Panc1 (cell line): ENCODE data around the gene GFRA1. TPM values are rescaled to one million over a fixed set of nuclear protein-coding genes. Genes with fewer than 3 reads are reported as not detected.

ENCODE experiments used
- ATAC-seq: fragments of 200-7000 bp; cut with Tn5 transposase; 2 replicates; pipeline ENCODE4 v1.9.1; 2020; ENCODE audit warnings: mild to moderate bottlenecking, moderate library complexity
- BruUV-seq: library from RNA; stranded (reverse); fragments of 400-500 nt; replicated peaks from 2 replicates; lab custom pipeline; 2021; lab: Mats Ljungman, UMichigan
- CTCF ChIA-PET: fragments of 300-600 bp; sonication (Branson Sonifier 250); formaldehyde crosslinking; loops from one replicate; lab custom pipeline; 2022; ENCODE audit warnings: antibody characterized with exemption; lab: Charles Lee
- POLR2A ChIA-PET: fragments of 300-600 bp; sonication (Branson Sonifier 250); formaldehyde crosslinking; loops from one replicate; lab custom pipeline; 2022; ENCODE audit warnings: antibody characterized with exemption; lab: Charles Lee
- DNase-seq: peaks from one replicate; pipeline ENCODE4 v3.0.0-alpha.2; 2010; ENCODE audit warnings: low read depth, low spot score
- H3K27ac ChIP-seq: 2 replicates; pipeline ENCODE4 v1.5.1; 2011; ENCODE audit warnings: mild to moderate bottlenecking, low read length, inconsistent platforms
- H3K27me3 ChIP-seq: fragments of 200-500 bp; sonication (Bioruptor generic); 2 replicates; pipeline ENCODE4 v1.6.0; 2014; ENCODE audit warnings: low read length, inconsistent platforms; ENCODE audit not compliant: control insufficient read depth, insufficient read depth
- H3K36me3 ChIP-seq: fragments of 200-500 bp; sonication (Bioruptor generic); 2 replicates; pipeline ENCODE4 v1.5.1; 2014; ENCODE audit warnings: inconsistent platforms, mild to moderate bottlenecking, low read length, moderate library complexity; ENCODE audit not compliant: control insufficient read depth, insufficient read depth
- H3K4me1 ChIP-seq: 2 replicates; pipeline ENCODE4 v1.5.1; 2011; ENCODE audit warnings: inconsistent platforms, mild to moderate bottlenecking, low read length, moderate library complexity; ENCODE audit not compliant: control insufficient read depth, insufficient read depth
- H3K4me3 ChIP-seq, 2 experiments: 2 replicates each; pipeline ENCODE4 v1.5.1; 2011 to 2012; ENCODE audit warnings: low read depth in 2 of 2, low read length in 2 of 2, mild to moderate bottlenecking in 2 of 2, inconsistent platforms in 1 of 2, moderate library complexity in 1 of 2
- H3K9me3 ChIP-seq: fragments of 200-500 bp; sonication (Bioruptor generic); 2 replicates; pipeline ENCODE4 v1.5.1; 2014; ENCODE audit warnings: low read depth, mild to moderate bottlenecking, inconsistent platforms, low read length, moderate library complexity; ENCODE audit not compliant: control insufficient read depth, insufficient read depth
- POLR2AphosphoS5 ChIP-seq: IDR thresholded peaks from 2 replicates; pipeline ENCODE4 v1.6.1; 2012; ENCODE audit warnings: mild to moderate bottlenecking, low read depth, low read length, moderate library complexity
- SIN3A ChIP-seq: IDR thresholded peaks from 2 replicates; pipeline ENCODE4 v1.6.1; 2012; ENCODE audit warnings: low read depth, mild to moderate bottlenecking, low read length, moderate library complexity, borderline replicate concordance; ENCODE audit not compliant: insufficient read depth
- TCF7L2 ChIP-seq: IDR thresholded peaks from 2 replicates; pipeline ENCODE4 v1.6.1; 2011; ENCODE audit warnings: mild to moderate bottlenecking, low read depth, low read length, inconsistent platforms
- in situ Hi-C: cut with HindIII; loops from 2 replicates; pipeline ENCODE4 v1.10.0; 2016; ENCODE audit warnings: low sequenced_read_pairs, low pct_unique_long_range_greater_than_20kb
- intact Hi-C: fragments of 100-400 bp; cut with micrococcal nuclease; formaldehyde crosslinking; loops from one replicate; pipeline ENCODE4 v1.10.0; 2022; ENCODE audit not compliant: unreplicated experiment
- total RNA-seq: library from RNA; stranded (reverse); gene quantifications from one replicate; pipeline ENCODE4 v1.2.1, GENCODE V29; 2021; ENCODE audit not compliant: unreplicated experiment
- TF ChIP-seq, protein P1 (sequence below): fragments of 450-650 bp; IDR thresholded peaks from 2 replicates; pipeline ENCODE4 v1.5.1; 2017; ENCODE audit warnings: mild to moderate bottlenecking
- TF ChIP-seq, protein P2 (sequence below), 2 experiments: IDR thresholded peaks; 2 replicates each; pipeline ENCODE4 v1.6.1; 2011 to 2012; ENCODE audit warnings: low read depth in 2 of 2, control low read depth in 1 of 2, low read length in 1 of 2, mild to moderate bottlenecking in 1 of 2, moderate library complexity in 1 of 2; ENCODE audit not compliant: insufficient read depth in 1 of 2

The GFRA1 gene
- total RNA-seq, 1 experiment from 2014 or later: 0.10 TPM

DNA sequence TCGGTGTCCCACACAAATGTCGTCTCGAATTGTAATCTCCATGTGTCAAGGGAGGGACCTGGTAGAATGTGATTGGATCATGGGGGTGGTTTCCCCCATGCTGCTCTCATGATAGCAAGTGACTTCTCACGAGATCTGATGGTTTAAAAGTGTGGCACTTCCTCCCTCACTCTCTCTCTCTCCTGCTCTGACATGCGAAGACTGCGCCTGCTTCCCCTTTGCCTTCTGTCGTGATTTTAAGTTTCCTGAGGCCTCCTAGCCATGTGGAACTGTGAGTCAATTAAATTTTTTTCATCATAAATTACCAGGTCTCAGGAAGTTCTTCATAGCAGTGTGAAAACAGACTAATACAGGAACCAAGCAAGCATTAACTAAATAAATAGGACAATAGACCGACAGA, 229.1 kb downstream of the GFRA1 start:
- BruUV-seq: no TSS peak
- ChIA-PET POLR2A (no interaction called here), CTCF (no interaction called here)
- no peaks in the 10 kb centered on the region for H3K27me3 ChIP-seq
- intact Hi-C loops: no loop called here
- ATAC-seq: no peak
- no peak overlapping the region for H3K27ac ChIP-seq
- H3K9me3 ChIP-seq: no peaks in the 10 kb centered on the region
- no peaks in the 10 kb centered on the region for H3K4me1 ChIP-seq
- no peak for DNase-seq
- H3K36me3 ChIP-seq: no peaks in the 10 kb centered on the region
- TF ChIP-seq, protein P1, sequence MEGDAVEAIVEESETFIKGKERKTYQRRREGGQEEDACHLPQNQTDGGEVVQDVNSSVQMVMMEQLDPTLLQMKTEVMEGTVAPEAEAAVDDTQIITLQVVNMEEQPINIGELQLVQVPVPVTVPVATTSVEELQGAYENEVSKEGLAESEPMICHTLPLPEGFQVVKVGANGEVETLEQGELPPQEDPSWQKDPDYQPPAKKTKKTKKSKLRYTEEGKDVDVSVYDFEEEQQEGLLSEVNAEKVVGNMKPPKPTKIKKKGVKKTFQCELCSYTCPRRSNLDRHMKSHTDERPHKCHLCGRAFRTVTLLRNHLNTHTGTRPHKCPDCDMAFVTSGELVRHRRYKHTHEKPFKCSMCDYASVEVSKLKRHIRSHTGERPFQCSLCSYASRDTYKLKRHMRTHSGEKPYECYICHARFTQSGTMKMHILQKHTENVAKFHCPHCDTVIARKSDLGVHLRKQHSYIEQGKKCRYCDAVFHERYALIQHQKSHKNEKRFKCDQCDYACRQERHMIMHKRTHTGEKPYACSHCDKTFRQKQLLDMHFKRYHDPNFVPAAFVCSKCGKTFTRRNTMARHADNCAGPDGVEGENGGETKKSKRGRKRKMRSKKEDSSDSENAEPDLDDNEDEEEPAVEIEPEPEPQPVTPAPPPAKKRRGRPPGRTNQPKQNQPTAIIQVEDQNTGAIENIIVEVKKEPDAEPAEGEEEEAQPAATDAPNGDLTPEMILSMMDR: no peak
- TF ChIP-seq POLR2AphosphoS5 (no peak), TCF7L2 (no peak), SIN3A (no peak)
- TF ChIP-seq, protein P2, sequence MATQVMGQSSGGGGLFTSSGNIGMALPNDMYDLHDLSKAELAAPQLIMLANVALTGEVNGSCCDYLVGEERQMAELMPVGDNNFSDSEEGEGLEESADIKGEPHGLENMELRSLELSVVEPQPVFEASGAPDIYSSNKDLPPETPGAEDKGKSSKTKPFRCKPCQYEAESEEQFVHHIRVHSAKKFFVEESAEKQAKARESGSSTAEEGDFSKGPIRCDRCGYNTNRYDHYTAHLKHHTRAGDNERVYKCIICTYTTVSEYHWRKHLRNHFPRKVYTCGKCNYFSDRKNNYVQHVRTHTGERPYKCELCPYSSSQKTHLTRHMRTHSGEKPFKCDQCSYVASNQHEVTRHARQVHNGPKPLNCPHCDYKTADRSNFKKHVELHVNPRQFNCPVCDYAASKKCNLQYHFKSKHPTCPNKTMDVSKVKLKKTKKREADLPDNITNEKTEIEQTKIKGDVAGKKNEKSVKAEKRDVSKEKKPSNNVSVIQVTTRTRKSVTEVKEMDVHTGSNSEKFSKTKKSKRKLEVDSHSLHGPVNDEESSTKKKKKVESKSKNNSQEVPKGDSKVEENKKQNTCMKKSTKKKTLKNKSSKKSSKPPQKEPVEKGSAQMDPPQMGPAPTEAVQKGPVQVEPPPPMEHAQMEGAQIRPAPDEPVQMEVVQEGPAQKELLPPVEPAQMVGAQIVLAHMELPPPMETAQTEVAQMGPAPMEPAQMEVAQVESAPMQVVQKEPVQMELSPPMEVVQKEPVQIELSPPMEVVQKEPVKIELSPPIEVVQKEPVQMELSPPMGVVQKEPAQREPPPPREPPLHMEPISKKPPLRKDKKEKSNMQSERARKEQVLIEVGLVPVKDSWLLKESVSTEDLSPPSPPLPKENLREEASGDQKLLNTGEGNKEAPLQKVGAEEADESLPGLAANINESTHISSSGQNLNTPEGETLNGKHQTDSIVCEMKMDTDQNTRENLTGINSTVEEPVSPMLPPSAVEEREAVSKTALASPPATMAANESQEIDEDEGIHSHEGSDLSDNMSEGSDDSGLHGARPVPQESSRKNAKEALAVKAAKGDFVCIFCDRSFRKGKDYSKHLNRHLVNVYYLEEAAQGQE (IDR thresholded peaks at IDR 0.05; ENCODE audit: insufficient read depth in 1 of 2, low read depth in 2 of 2, low read length in 1 of 2): no peak
- in situ Hi-C loops: no loop called here
- H3K4me3 ChIP-seq: no peak overlapping the region

DNA sequence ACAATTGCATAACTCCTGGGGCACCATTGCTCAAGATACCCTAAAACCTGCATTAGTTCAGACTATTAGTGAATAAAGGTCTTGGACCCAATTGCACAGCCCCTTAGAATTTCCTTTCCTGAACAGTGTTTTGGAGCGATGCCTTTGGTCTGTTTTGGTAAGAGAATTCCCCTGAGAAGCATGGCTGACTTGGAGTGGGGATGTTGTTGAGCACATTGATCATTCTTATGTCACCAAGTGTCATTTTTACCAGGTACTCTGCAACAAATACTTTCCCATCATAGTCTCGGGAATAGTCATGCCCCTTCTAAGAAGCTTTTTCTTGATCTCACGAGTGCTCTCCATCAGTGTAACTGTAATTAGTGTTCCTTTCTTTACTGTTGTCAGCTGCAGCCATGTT, 229.7 kb downstream of the GFRA1 start:
- no peaks in the 10 kb centered on the region for H3K9me3 ChIP-seq
- no TSS peak for BruUV-seq
- no peak for ATAC-seq
- in situ Hi-C loops (no loop called here), intact Hi-C loops (no loop called here)
- H3K27ac ChIP-seq: no peak overlapping the region
- no peak overlapping the region for H3K4me3 ChIP-seq
- TF ChIP-seq TCF7L2 (no peak), POLR2AphosphoS5 (no peak), SIN3A (no peak)
- TF ChIP-seq, protein P2 (IDR thresholded peaks at IDR 0.05; ENCODE audit: insufficient read depth in 1 of 2, low read depth in 2 of 2, low read length in 1 of 2): no peak
- TF ChIP-seq, protein P1: no peak
- ChIA-PET POLR2A (no interaction called here), CTCF (no interaction called here)
- no peaks in the 10 kb centered on the region for H3K27me3 ChIP-seq
- H3K4me1 ChIP-seq: no peaks in the 10 kb centered on the region
- no peaks in the 10 kb centered on the region for H3K36me3 ChIP-seq
- no peak for DNase-seq
